Endometrial microvascular endothelial cells (primary cell): ENCODE data around the gene RPS14. TPM values are rescaled to one million over a fixed set of nuclear protein-coding genes. Genes with fewer than 3 reads are reported as not detected.

ENCODE experiments used
- in situ Hi-C: cut with HindIII; loops from 2 replicates; pipeline ENCODE4 v1.10.0; 2017; ENCODE audit warnings: low sequenced_read_pairs, low pct_unique_long_range_greater_than_20kb; ENCODE audit errors: inconsistent ontology term
- total RNA-seq: library from RNA; depleted of rRNA; stranded (reverse); fragments of >200 nt; gene quantifications from one replicate; pipeline ENCODE4 v1.2.3, GENCODE V29; 2015; ENCODE audit errors: inconsistent ontology term

Gene RPS14
- total RNA-seq, 1 donor from 2014 or later = 2,208 TPM

GRCh38 chr5:150394912-150395687, 54.4 kb downstream of the RPS14 start:
- in situ Hi-C loops = no loop called here

GRCh38 chr5:150394131-150394530, 55.4 kb downstream of the RPS14 start:
- in situ Hi-C loops = no loop called here

- in situ Hi-C loops = no loop called here
Observed at GRCh38 chr5:150393096-150393645, 56.4 kb downstream of the RPS14 start.

GRCh38 chr5:150392680-150393079, 56.9 kb downstream of the RPS14 start:
- in situ Hi-C loops = no loop called here

Other genes with a start within 250 kb of the RPS14 start
- gene CAMK2A, start 160.0 kb downstream of the RPS14 start, total RNA-seq = not detected
- 0.28 TPM for gene ARSI, start 146.8 kb downstream of the RPS14 start, total RNA-seq
- 43.2 TPM for gene TCOF1, start 92.0 kb downstream of the RPS14 start, total RNA-seq
- 9.4 TPM for gene CD74, start 36.8 kb downstream of the RPS14 start, total RNA-seq
- gene NDST1, start 58.4 kb upstream of the RPS14 start, total RNA-seq = 151 TPM
- gene SYNPO, start 190.9 kb upstream of the RPS14 start, total RNA-seq = 34.8 TPM
- 0.09 TPM for gene MYOZ3, start 211.5 kb upstream of the RPS14 start, total RNA-seq